GM13976 (cell line): Measurements from ENCODE around the gene AKAP13.
A peak's percentile ranks its signal among the peaks of the same experiment; 100 is the strongest.

Experiments
- DNase-seq: peaks from one replicate; pipeline ENCODE4 v3.0.0; 2012; ENCODE audit warnings: low spot score
- CTCF ChIP-seq: IDR thresholded peaks from 2 replicates; pipeline ENCODE4 v1.5.1; 2012; ENCODE audit warnings: borderline replicate concordance, mild to moderate bottlenecking; ENCODE audit not compliant: insufficient read depth; ENCODE audit errors: extremely low read depth, missing control alignments, control extremely low read depth
- in situ Hi-C: fragments of 300-500 bp; cut with MboI; formaldehyde crosslinking; loops from one replicate; pipeline ENCODE4 v1.12.0; 2022; ENCODE audit warnings: low sequenced_read_pairs, mixed read lengths, inconsistent platforms; ENCODE audit not compliant: unreplicated experiment

The AKAP13 gene

DNA sequence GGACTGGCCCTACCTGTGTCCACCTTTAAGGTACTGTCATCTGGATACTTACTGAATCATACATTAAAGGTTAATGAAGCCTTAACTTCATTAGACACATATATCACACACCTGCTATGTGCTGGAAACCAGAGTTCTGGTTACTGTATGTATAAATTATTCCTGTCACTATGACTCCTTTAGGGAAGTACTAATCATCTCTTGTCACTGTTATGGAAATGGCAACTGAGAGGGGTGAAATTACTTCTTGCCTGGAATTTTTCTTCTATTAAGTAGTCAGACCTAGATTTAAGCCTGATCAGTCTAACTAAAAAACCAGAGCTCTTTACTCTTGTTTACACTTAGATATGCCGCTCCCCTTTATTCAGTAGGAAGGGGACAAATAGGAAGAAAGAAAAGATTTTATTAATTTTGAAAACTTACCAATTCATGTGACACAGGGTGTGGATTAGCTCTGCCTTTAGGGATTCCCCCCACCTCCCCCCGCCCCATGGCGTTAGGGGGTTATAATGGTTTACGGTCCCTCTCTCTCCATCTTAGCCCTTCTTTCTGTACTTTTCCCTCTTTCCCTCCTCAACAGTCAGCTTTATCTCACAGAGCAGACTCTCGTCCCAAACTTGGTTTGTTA lies 261.8 kb downstream of the AKAP13 start:
- in situ Hi-C loops: no loop called here
- TF ChIP-seq CTCF: no peak
- DNase-seq: no peak

DNA sequence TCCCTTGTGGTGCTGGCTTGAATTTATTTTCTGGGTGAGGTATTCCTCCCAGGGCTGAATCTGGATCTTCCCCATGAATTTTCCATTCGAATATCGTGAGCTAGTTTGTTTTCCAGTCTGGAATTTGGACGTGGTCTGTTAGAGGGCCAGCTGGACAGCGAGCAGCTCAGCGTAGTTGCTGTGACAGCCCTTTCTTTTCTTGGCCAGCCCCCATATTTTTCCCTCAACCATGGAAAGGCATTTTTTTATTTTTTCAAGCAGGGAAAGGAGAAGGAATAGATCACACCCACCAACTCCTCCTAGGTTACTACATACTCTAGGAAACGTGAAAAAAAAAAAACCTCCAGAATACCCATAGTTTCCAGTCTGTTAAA lies 262.3 kb downstream of the AKAP13 start:
- DNase-seq: no peak
- in situ Hi-C loops: no loop called here
- no peak for TF ChIP-seq CTCF

DNA sequence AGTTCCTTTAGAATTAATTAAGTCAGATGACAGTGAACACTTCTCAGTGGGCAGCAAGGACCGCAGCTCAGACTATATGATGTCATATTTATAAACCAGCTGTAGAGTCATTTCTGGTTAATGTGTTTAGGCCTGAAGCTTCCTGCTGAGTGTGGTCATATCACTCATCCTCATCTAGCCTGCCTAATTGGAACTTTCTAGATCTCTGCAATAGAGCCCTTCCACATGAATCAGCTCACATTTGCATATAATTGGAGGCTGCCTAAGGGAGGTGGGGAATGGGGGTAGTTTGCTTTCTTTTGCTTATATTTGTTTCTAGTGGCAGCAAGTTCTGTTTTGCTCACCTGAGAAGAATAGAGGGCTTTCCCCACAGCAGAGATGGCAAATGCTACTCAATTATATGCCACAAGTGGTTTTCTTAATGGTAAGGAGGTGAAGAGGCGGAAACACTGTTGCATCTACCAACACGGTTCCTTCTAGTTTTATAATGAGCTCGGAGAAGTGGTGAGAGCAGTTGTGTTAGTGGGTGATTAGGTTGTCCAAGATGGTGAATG lies 266.2 kb downstream of the AKAP13 start:
- no peak for TF ChIP-seq CTCF
- peak; percentile 61 for DNase-seq
- in situ Hi-C loops: no loop called here

DNA sequence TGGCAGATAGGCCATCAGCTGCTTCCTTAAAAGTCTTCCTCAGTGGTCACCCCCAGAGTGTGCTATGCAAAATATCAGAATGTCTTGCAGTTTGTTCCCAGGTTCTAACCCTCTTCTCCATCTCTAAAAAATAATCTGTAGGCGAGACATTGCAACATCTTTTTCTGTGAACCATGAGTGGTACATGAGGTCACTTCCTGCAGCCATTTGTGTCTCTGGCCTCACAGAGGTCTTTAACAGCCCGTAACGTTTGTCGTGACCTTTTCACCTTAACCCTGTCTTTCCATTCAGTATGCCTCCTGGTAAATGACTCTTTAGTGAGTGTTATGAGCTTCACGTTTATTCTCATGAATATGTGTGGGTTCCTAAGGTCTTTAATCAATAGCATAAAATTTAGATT lies 269.0 kb downstream of the AKAP13 start:
- peak; percentile 51 for DNase-seq
- in situ Hi-C loops: no loop called here
- TF ChIP-seq CTCF: no peak

- in situ Hi-C loops: no loop called here
- no peak for TF ChIP-seq CTCF
- DNase-seq: no peak
Observed at GRCh38 chr15:85651548-85651947, 271.1 kb downstream of the AKAP13 start.

DNA sequence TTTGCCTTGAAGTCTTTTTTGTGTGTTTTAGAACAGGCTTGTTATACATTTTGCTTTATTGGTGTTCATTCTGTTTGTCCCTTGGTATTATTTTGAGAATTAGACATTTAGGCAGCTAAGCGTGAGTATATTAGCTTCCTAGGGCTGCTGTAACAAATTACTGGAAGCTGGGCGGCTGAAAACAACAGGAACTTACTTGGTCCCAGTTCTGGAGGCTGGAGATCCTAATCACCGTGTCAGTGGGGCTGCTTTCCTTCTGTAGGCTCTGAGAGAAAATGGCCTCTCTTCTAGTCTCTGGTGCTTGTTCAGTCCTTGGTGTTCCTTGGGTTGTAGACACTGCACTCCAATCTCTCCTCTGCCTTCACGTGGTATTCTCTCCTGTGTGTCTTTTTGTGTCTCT lies 272.1 kb downstream of the AKAP13 start:
- in situ Hi-C loops: no loop called here
- no peak for TF ChIP-seq CTCF
- DNase-seq: no peak

DNA sequence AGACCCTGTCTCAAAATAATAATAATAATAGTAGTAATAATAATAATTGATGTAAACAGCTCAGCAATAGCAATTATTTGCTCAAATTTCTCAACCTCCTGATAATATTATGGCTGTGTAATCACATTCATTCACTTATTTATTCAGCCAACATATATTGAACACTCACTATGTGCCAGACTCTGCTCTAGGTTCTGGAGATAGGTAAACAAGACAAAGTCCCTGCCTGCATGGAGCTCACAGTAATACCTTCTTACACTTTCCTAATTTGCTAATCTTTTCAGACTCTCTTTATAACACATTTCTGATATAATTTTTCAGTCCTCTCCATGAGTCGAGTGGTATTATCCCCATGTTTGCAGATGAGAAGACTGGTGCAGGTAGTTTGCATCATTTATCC lies 276.7 kb downstream of the AKAP13 start:
- TF ChIP-seq CTCF: no peak
- DNase-seq: no peak
- in situ Hi-C loops: no loop called here
